ENCODE results near the gene SERGEF. TPM values are rescaled to one million over a fixed set of nuclear protein-coding genes. Genes with fewer than 3 reads are reported as not detected.

SERGEF gene
- total RNA-seq, 1 experiment from 2014 or later: 31.4 TPM

DNA sequence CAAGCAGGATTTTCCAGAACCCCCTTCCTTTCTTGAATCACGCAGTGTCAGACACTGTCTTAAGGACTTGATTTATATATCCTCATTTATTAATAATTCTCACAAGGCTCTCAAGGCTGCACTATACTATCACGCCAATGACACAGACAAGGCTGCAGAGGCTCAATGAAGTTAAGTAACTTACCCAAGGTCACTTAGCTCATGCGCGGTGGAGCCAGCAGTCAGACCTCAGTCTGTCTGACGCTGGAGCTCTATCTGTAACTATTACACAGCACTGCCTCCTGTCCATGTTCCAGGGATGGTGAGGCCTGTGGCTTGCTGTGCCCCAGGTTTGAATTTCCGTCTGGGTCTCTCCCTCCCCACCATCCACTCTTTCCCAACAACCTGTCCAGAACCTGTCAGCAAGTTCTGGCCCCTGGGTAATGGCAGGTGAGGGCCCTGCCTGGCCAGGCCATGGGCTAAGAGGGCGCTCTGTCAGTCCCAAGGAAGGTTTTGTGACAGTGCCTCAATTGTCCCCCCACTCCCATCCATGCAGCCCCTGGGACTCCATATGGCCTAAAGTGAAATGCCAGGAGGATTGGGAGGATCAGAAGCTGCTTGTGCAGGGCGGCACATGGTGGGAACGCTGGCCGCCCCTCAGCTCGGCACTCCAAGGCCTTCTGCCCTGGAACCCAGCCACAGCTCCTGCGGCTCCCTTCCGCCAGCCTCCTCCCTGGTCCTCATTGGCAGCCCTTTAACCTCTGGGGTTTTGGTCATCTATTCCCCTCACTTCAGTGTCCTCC is 269.6 kb downstream of the SERGEF start:
- Histone ChIP-seq H2BK5ac (ENCODE audit: insufficient read length, low read length) (no peak overlapping the region), H4K20me1 (ENCODE audit: control insufficient read depth, insufficient read depth, insufficient read length) (no peaks in the 10 kb centered on the region), H2BK120ac (ENCODE audit: low read depth, low read length, poor library complexity, severe bottlenecking) (no peak overlapping the region), H3K18ac (ENCODE audit: insufficient read length, low read depth, low read length) (no peak overlapping the region), H3K79me2 (ENCODE audit: insufficient read depth, low read length) (no peaks in the 10 kb centered on the region), H3K23me2 (ENCODE audit: insufficient read length, low read depth, low read length, poor library complexity, severe bottlenecking) (no peaks in the 10 kb centered on the region), H3K9ac (ENCODE audit: extremely low read depth, insufficient read length, low read length) (no peak overlapping the region), H2BK20ac (ENCODE audit: low read depth, low read length, poor library complexity, severe bottlenecking) (no peak overlapping the region), H4K91ac (ENCODE audit: insufficient read length, low read depth, low read length) (no peak overlapping the region), H3K56ac (ENCODE audit: insufficient read length, low read depth, low read length) (no peak overlapping the region), H3K27ac (ENCODE audit: insufficient read length, low read depth, low read length) (no peak overlapping the region), H2AK5ac (ENCODE audit: insufficient read length, low read length) (no peak overlapping the region), H2BK12ac (ENCODE audit: insufficient read length, low read depth, low read length) (no peak overlapping the region), H2AFZ (ENCODE audit: low read length) (no peak overlapping the region), H3T11ph (ENCODE audit: low read length) (no peak overlapping the region), H4K5ac (ENCODE audit: insufficient read length, low read depth, low read length) (no peak overlapping the region), H3K14ac (ENCODE audit: insufficient read depth, low read length) (no peak overlapping the region), H3K23ac (ENCODE audit: insufficient read length, low read depth, low read length) (no peak overlapping the region), H2BK15ac (ENCODE audit: low read depth, low read length) (no peak overlapping the region), H3K27me3 (ENCODE audit: insufficient read depth, low read length) (no peaks in the 10 kb centered on the region; the same call in 1 of the 2 replicates), H3K9me3 (ENCODE audit: control insufficient read depth, low read depth, low read length) (no peaks in the 10 kb centered on the region), H3K4ac (ENCODE audit: low read depth, low read length) (no peak overlapping the region), H3K4me1 (ENCODE audit: insufficient read depth, low read length) (no peaks in the 10 kb centered on the region), H4K8ac (replicated peaks; ENCODE audit: insufficient read length, low read depth, low read length) (no peak overlapping the region), H3K79me1 (ENCODE audit: insufficient read depth, low read depth, low read length, poor library complexity, severe bottlenecking) (no peaks in the 10 kb centered on the region), H3K4me2 (ENCODE audit: insufficient read depth, insufficient read length, low read length) (no peak overlapping the region)
- Mint-ChIP-seq H3K27me3 (ENCODE audit: low read depth) (peaks cover 23% of the 10 kb centered on the region), H3K9me3 (no peaks in the 10 kb centered on the region), H3K4me3 (no peak overlapping the region), H3K36me3 (ENCODE audit: insufficient read depth in 1 of 3, low read depth in 3 of 3) (no peaks in the 10 kb centered on the region), H3K4me1 (peaks cover 0 to 4% of the 10 kb centered on the region in 2 experiments; a peak in 2 of 4 replicates), H3K27ac (no peak overlapping the region)
- no CpG with 5 or more reads among the region's 13 CpGs for WGBS (ENCODE audit: extremely low coverage, insufficient read length, low lambda C conversion rate)
- TF ChIP-seq, protein P1, sequence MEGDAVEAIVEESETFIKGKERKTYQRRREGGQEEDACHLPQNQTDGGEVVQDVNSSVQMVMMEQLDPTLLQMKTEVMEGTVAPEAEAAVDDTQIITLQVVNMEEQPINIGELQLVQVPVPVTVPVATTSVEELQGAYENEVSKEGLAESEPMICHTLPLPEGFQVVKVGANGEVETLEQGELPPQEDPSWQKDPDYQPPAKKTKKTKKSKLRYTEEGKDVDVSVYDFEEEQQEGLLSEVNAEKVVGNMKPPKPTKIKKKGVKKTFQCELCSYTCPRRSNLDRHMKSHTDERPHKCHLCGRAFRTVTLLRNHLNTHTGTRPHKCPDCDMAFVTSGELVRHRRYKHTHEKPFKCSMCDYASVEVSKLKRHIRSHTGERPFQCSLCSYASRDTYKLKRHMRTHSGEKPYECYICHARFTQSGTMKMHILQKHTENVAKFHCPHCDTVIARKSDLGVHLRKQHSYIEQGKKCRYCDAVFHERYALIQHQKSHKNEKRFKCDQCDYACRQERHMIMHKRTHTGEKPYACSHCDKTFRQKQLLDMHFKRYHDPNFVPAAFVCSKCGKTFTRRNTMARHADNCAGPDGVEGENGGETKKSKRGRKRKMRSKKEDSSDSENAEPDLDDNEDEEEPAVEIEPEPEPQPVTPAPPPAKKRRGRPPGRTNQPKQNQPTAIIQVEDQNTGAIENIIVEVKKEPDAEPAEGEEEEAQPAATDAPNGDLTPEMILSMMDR (conservative IDR thresholded peaks at IDR 0.05): no peak
- no peak for DNase-seq
